GM23338 (cell line): Measurements from ENCODE around the gene NRG3.

Experiments used
- CREB1 ChIP-seq: fragments of 250-450 bp; sonication (Bioruptor Pico); IDR thresholded peaks from 2 replicates; pipeline ENCODE4 v1.5.0; 2020; ENCODE audit warnings: low read depth, mild to moderate bottlenecking, moderate library complexity
- EZH2 ChIP-seq: fragments of 200-600 bp; sonication (generic); IDR thresholded peaks from one replicate; pipeline ENCODE4 v1.8.0; 2017; ENCODE audit warnings: antibody characterized with exemption, mild to moderate bottlenecking, low read depth; ENCODE audit not compliant: unreplicated experiment
- EZH2phosphoT487 ChIP-seq: fragments of 200-600 bp; sonication (generic); IDR thresholded peaks from one replicate; pipeline ENCODE4 v1.8.1; 2018; ENCODE audit warnings: antibody characterized with exemption; ENCODE audit not compliant: unreplicated experiment
- NANOG ChIP-seq: IDR thresholded peaks from 2 replicates; pipeline ENCODE4 v1.6.1; 2016; ENCODE audit warnings: antibody characterized with exemption, borderline replicate concordance
- POLR2AphosphoS5 ChIP-seq: IDR thresholded peaks from 2 replicates; pipeline ENCODE4 v1.6.1; 2016; ENCODE audit warnings: antibody characterized with exemption, low read depth
- ZNF114 ChIP-seq: fragments of 250-450 bp; sonication (Bioruptor Pico); IDR thresholded peaks from 2 replicates; pipeline ENCODE4 v1.5.0; 2020; ENCODE audit warnings: mild to moderate bottlenecking, moderate library complexity
- ZNF331 ChIP-seq: fragments of 250-450 bp; sonication (Bioruptor Pico); IDR thresholded peaks from 2 replicates; pipeline ENCODE4 v1.5.0; 2020; ENCODE audit warnings: low read depth, mild to moderate bottlenecking, moderate library complexity
- TF ChIP-seq, protein P1 (sequence below), 2 experiments: fragments of 200-600 bp in 1 of 2; sonication (generic) in 1 of 2; conservative IDR thresholded peaks; 2 replicates each; pipeline versions ENCODE4 v1.5.1 to v1.6.1; 2016 to 2017; ENCODE audit warnings: antibody characterized with exemption in 2 of 2, low read depth in 2 of 2, mild to moderate bottlenecking in 2 of 2, moderate library complexity in 1 of 2
- TF ChIP-seq, protein P2 (sequence below): IDR thresholded peaks from one replicate; pipeline ENCODE4 v1.6.1; 2018; ENCODE audit warnings: antibody characterized with exemption; ENCODE audit not compliant: unreplicated experiment

DNA sequence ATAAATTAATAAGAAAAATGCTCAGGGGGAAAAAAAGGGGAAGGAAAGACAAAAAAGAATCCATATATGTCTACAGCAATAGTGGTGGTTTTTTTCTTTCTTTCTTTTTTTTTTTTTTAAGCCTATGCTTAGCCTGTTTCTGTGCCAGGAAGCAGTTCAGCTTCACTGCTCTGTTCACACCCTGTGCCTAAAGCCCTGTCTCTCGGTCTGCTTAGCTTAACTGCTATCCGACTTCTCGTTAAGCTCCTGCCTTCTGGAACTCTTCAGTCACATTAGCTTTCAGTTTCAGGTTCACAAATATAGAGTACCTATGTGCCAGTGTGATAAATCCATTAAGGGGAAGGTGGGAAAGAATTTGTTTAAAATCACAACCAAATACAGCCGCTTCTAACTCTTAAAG, 26.5 kb upstream of the NRG3 start:
- TF ChIP-seq POLR2AphosphoS5 (no peak), EZH2phosphoT487 (no peak), ZNF114 (CRISPR knock-in tag) (no peak), CREB1 (CRISPR knock-in tag) (no peak), EZH2 (no peak), ZNF331 (CRISPR knock-in tag) (no peak), NANOG (no peak)
- TF ChIP-seq, protein P1, sequence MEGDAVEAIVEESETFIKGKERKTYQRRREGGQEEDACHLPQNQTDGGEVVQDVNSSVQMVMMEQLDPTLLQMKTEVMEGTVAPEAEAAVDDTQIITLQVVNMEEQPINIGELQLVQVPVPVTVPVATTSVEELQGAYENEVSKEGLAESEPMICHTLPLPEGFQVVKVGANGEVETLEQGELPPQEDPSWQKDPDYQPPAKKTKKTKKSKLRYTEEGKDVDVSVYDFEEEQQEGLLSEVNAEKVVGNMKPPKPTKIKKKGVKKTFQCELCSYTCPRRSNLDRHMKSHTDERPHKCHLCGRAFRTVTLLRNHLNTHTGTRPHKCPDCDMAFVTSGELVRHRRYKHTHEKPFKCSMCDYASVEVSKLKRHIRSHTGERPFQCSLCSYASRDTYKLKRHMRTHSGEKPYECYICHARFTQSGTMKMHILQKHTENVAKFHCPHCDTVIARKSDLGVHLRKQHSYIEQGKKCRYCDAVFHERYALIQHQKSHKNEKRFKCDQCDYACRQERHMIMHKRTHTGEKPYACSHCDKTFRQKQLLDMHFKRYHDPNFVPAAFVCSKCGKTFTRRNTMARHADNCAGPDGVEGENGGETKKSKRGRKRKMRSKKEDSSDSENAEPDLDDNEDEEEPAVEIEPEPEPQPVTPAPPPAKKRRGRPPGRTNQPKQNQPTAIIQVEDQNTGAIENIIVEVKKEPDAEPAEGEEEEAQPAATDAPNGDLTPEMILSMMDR (conservative IDR thresholded peaks at IDR 0.05; ENCODE audit: low read depth in 2 of 2), result no peak
- TF ChIP-seq, protein P2, sequence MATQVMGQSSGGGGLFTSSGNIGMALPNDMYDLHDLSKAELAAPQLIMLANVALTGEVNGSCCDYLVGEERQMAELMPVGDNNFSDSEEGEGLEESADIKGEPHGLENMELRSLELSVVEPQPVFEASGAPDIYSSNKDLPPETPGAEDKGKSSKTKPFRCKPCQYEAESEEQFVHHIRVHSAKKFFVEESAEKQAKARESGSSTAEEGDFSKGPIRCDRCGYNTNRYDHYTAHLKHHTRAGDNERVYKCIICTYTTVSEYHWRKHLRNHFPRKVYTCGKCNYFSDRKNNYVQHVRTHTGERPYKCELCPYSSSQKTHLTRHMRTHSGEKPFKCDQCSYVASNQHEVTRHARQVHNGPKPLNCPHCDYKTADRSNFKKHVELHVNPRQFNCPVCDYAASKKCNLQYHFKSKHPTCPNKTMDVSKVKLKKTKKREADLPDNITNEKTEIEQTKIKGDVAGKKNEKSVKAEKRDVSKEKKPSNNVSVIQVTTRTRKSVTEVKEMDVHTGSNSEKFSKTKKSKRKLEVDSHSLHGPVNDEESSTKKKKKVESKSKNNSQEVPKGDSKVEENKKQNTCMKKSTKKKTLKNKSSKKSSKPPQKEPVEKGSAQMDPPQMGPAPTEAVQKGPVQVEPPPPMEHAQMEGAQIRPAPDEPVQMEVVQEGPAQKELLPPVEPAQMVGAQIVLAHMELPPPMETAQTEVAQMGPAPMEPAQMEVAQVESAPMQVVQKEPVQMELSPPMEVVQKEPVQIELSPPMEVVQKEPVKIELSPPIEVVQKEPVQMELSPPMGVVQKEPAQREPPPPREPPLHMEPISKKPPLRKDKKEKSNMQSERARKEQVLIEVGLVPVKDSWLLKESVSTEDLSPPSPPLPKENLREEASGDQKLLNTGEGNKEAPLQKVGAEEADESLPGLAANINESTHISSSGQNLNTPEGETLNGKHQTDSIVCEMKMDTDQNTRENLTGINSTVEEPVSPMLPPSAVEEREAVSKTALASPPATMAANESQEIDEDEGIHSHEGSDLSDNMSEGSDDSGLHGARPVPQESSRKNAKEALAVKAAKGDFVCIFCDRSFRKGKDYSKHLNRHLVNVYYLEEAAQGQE, result no peak
